Esophagus squamous epithelium (tissue), 5 donors: ENCODE measurements around the gene CDC23. TPM values are rescaled to one million over a fixed set of nuclear protein-coding genes. Genes with fewer than 3 reads are reported as not detected.

ENCODE experiments used
- DNase-seq: peaks from one replicate; lab custom pipeline; 2025; lab: John Stamatoyannopoulos, UW
- H3K27ac ChIP-seq, 4 donors: fragments of 200-600 bp; sonication (generic); one replicate each; pipeline ENCODE4 v1.5.1; 2016 to 2019; ENCODE audit warnings: mild to moderate bottlenecking in 1 of 4
- H3K27me3 ChIP-seq, 4 donors: fragments of 200-600 bp; sonication (generic); 1 replicate in 3 of 4; 2 replicates in 1 of 4; pipeline versions ENCODE4 v1.5.1 to v1.6.0; 2017 to 2021; ENCODE audit warnings: antibody characterized with exemption in 1 of 4
- H3K36me3 ChIP-seq, 3 donors: fragments of 200-600 bp; sonication (generic); one replicate each; pipeline ENCODE4 v1.5.1; 2016 to 2019
- H3K4me1 ChIP-seq, 3 donors: fragments of 200-600 bp; sonication (generic); one replicate each; pipeline ENCODE4 v1.5.1; 2017 to 2019
- H3K4me3 ChIP-seq, 4 donors: fragments of 200-600 bp; sonication (generic); 1 replicate in 3 of 4; 2 replicates in 1 of 4; pipeline ENCODE4 v1.5.1; 2016 to 2019; ENCODE audit warnings: mild to moderate bottlenecking in 2 of 4, moderate library complexity in 1 of 4
- H3K9me3 ChIP-seq, 3 donors: fragments of 200-600 bp; sonication (generic); one replicate each; pipeline ENCODE4 v1.5.1; 2016 to 2019
- CTCF ChIP-seq, 6 experiments: fragments of 450-650 bp in 4 of 6; fragments of 200-600 bp in 2 of 6; sonication (generic) in 2 of 6; IDR thresholded peaks; one replicate each; pipeline ENCODE4 v1.5.1; 2016 to 2019; ENCODE audit warnings: antibody characterized with exemption in 6 of 6, mild to moderate bottlenecking in 4 of 6, moderate library complexity in 4 of 6
- POLR2A ChIP-seq, 4 donors: fragments of 450-650 bp; IDR thresholded peaks; one replicate each; pipeline ENCODE4 v1.6.1; 2017; ENCODE audit warnings: antibody characterized with exemption in 4 of 4, mild to moderate bottlenecking in 4 of 4, moderate library complexity in 3 of 4
- WGBS, 2 donors: methylation state at CpG; one replicate each; pipeline ENCODE4 v1.1.5; 2018; 5-methylcytosine and 5-hydroxymethylcytosine counted together
- intact Hi-C: fragments of 100-400 bp; cut with DNase I; formaldehyde crosslinking; loops from one replicate; pipeline ENCODE4 v1.15.0; 2022
- total RNA-seq, 4 donors: library from RNA; depleted of rRNA; stranded (reverse); fragments of >200 nt; gene quantifications; one replicate each; pipeline ENCODE4 v1.1.0, GENCODE V29; 2016
- donor health status: DM: yes; HTN: yes; CAD: no.

The CDC23 gene
- total RNA-seq, 4 donors from 2014 or later: 10.4 to 25.8 (median 20.5) TPM

GRCh38 chr5:138138949-138139780 is 74.0 kb downstream of the CDC23 start, which contains the start of gene NME5:
Gene NME5 (minus strand): TSS chr5:138139428. CDS start chr5:138138780, 648 bp downstream.
- WGBS, 2 donors: 40 to 41% methylated on average over 18 to 21 of the region's 31 CpGs
- no peaks in the 10 kb centered on the region for H3K27me3 ChIP-seq
- H3K27ac ChIP-seq: no peak within 1 kb of the TSS
- intact Hi-C loops: loop anchor here (10.0 kb wide), 1 partner anchor 504 kb away; no protein-coding TSS in a partner anchor
- no peak for TF ChIP-seq POLR2A (IDR thresholded peaks at IDR 0.05)
- no peak for TF ChIP-seq CTCF (IDR thresholded peaks at IDR 0.05)
- no peaks in the 10 kb centered on the region for H3K36me3 ChIP-seq
- peaks cover 0 to 24% (median 3%) of the 10 kb centered on the region in 3 donors for H3K4me1 ChIP-seq
- no peaks in the 10 kb centered on the region for H3K9me3 ChIP-seq
- no peak for DNase-seq
- H3K4me3 ChIP-seq: peak within 1 kb of the TSS; percentile 19 to 62 (median 46)

Other genes starting within 250 kb of the CDC23 start
- 10 to 100 TPM; 12.2 to 46.0 (median 13.9) TPM for gene FAM13B, start 180.2 kb downstream of the CDC23 start, total RNA-seq
- gene WNT8A, start 129.3 kb downstream of the CDC23 start, total RNA-seq: not detected
- gene NME5, start 73.9 kb downstream of the CDC23 start, total RNA-seq: 1 to 10 TPM in 1 of 4 donors, under 1 TPM in 2, not detected in 1; 0.38 to 3.0 (median 0.61) TPM
- gene BRD8, start 34.7 kb downstream of the CDC23 start, total RNA-seq: 10 to 100 TPM; 27.9 to 39.9 (median 32.6) TPM
- 10 to 100 TPM in 3 of 4 donors, 1 to 10 TPM in 1; 5.7 to 22.7 (median 17.8) TPM for gene KIF20A, start 34.2 kb downstream of the CDC23 start, total RNA-seq
- under 1 TPM in 2 of 4 donors, not detected in 2; 0.35 to 0.41 TPM for gene GFRA3, start 61.3 kb upstream of the CDC23 start, total RNA-seq
- 1 to 10 TPM in 3 of 4 donors, under 1 TPM in 1; 0.80 to 3.1 (median 1.8) TPM for gene CDC25C, start 118.5 kb upstream of the CDC23 start, total RNA-seq
- gene FAM53C, start 124.9 kb upstream of the CDC23 start, total RNA-seq: 10 to 100 TPM; 12.1 to 14.2 (median 13.4) TPM
- 10 to 100 TPM; 34.5 to 53.8 (median 36.2) TPM for gene KDM3B, start 139.4 kb upstream of the CDC23 start, total RNA-seq
- gene REEP2, start 225.7 kb upstream of the CDC23 start, total RNA-seq: 1 to 10 TPM in 1 of 4 donors, under 1 TPM in 3; 0.11 to 3.8 (median 0.20) TPM